Astrocyte (in vitro differentiated cells and primary cell): ENCODE measurements around the gene MYB. TPM values are rescaled to one million over a fixed set of nuclear protein-coding genes. Genes with fewer than 3 reads are reported as not detected.
"Not testable (repeated sequence)": the region's sequence is repeated elsewhere in the genome, so short reads cannot be mapped to it uniquely, and the experiment has no call there.

Source experiments
- DNase-seq: peaks from one replicate; pipeline ENCODE4 v3.0.0-alpha.2; 2010; ENCODE audit warnings: low read depth
- FAIRE-seq: peaks from 2 replicates; lab custom pipeline; 2011; peaks lifted over from hg19 to GRCh38; lab: Jason Lieb, UNC
- H2AFZ ChIP-seq: 2 replicates; pipeline ENCODE4 v1.6.0; 2012; ENCODE audit warnings: low read depth, low read length, inconsistent platforms
- H3K27ac ChIP-seq: 2 replicates; pipeline ENCODE4 v1.5.1; 2011; ENCODE audit warnings: low read depth, low read length, inconsistent platforms
- H3K27me3 ChIP-seq: 2 replicates; pipeline ENCODE4 v1.6.0; 2011; ENCODE audit warnings: low read length, inconsistent platforms; ENCODE audit not compliant: insufficient read depth
- H3K36me3 ChIP-seq: 2 replicates; pipeline ENCODE4 v1.5.1; 2011; ENCODE audit warnings: low read length, inconsistent platforms; ENCODE audit not compliant: insufficient read depth
- H3K4me1 ChIP-seq: 2 replicates; pipeline ENCODE4 v1.5.1; 2011; ENCODE audit warnings: low read length, inconsistent platforms; ENCODE audit not compliant: insufficient read depth
- H3K4me2 ChIP-seq: 2 replicates; pipeline ENCODE4 v1.6.0; 2012; ENCODE audit warnings: low read length, inconsistent platforms
- H3K4me3 ChIP-seq: 2 replicates; pipeline ENCODE4 v1.5.1; 2011; ENCODE audit warnings: low read depth, mild to moderate bottlenecking, low read length, inconsistent platforms; ENCODE audit not compliant: insufficient read depth
- H3K79me2 ChIP-seq: 2 replicates; pipeline ENCODE4 v1.6.0; 2012; ENCODE audit warnings: mild to moderate bottlenecking, low read length, inconsistent platforms; ENCODE audit not compliant: insufficient read depth
- H3K9ac ChIP-seq: 2 replicates; pipeline ENCODE4 v1.6.0; 2012; ENCODE audit warnings: mild to moderate bottlenecking, low read length, inconsistent platforms
- H3K9me3 ChIP-seq: 2 replicates; pipeline ENCODE4 v1.5.1; 2012; ENCODE audit warnings: low read depth, mild to moderate bottlenecking, low read length, inconsistent platforms; ENCODE audit not compliant: insufficient read depth
- H4K20me1 ChIP-seq: 2 replicates; pipeline ENCODE4 v1.6.0; 2012; ENCODE audit warnings: low read length, inconsistent platforms; ENCODE audit not compliant: insufficient read depth
- H3K27ac Mint-ChIP-seq: one replicate; pipeline ENCODE4 v1.8.0; 2021; ENCODE audit warnings: mild to moderate bottlenecking, mixed read lengths; ENCODE audit not compliant: unreplicated experiment
- H3K27me3 Mint-ChIP-seq: one replicate; pipeline ENCODE4 v1.8.0; 2021; ENCODE audit warnings: low read depth, mixed read lengths; ENCODE audit not compliant: unreplicated experiment
- H3K36me3 Mint-ChIP-seq: one replicate; pipeline ENCODE4 v1.8.0; 2021; ENCODE audit warnings: low read depth, mixed read lengths; ENCODE audit not compliant: unreplicated experiment
- H3K4me1 Mint-ChIP-seq: one replicate; pipeline ENCODE4 v1.8.0; 2021; ENCODE audit warnings: low read depth, mixed read lengths; ENCODE audit not compliant: unreplicated experiment
- H3K4me3 Mint-ChIP-seq: one replicate; pipeline ENCODE4 v1.8.0; 2021; ENCODE audit warnings: mild to moderate bottlenecking, moderate library complexity, mixed read lengths; ENCODE audit not compliant: unreplicated experiment
- H3K9me3 Mint-ChIP-seq: one replicate; pipeline ENCODE4 v1.8.0; 2021; ENCODE audit warnings: mild to moderate bottlenecking, mixed read lengths; ENCODE audit not compliant: unreplicated experiment
- CTCF ChIP-seq: IDR thresholded peaks from 2 replicates; pipeline ENCODE4 v1.5.1; 2011; ENCODE audit warnings: low read depth, mild to moderate bottlenecking, inconsistent platforms, low read length, moderate library complexity; ENCODE audit not compliant: insufficient read depth
- EZH2 ChIP-seq: IDR thresholded peaks from 2 replicates; pipeline ENCODE4 v1.6.1; 2012; ENCODE audit warnings: mild to moderate bottlenecking, low read length, inconsistent platforms; ENCODE audit not compliant: insufficient read depth
- total RNA-seq: library from RNA; stranded (reverse); gene quantifications from 2 replicates; pipeline ENCODE4 v1.2.1, GENCODE V29; 2021

Gene MYB
- total RNA-seq, 1 donor from 2014 or later, result not detected

- Histone ChIP-seq H3K27ac (no peak overlapping the region), H2AFZ (no peak overlapping the region), H3K9ac (no peak overlapping the region), H4K20me1 (no peaks in the 10 kb centered on the region), H3K4me2 (no peak overlapping the region), H3K36me3 (no peaks in the 10 kb centered on the region), H3K4me3 (no peak overlapping the region), H3K9me3 (no peaks in the 10 kb centered on the region), H3K4me1 (peaks cover 7% of the 10 kb centered on the region), H3K27me3 (no peaks in the 10 kb centered on the region), H3K79me2 (no peaks in the 10 kb centered on the region)
- Mint-ChIP-seq H3K36me3 (no peaks in the 10 kb centered on the region), H3K27me3 (peaks cover 2% of the 10 kb centered on the region), H3K4me3 (no peak overlapping the region), H3K9me3 (peaks cover 3% of the 10 kb centered on the region), H3K4me1 (peaks cover 5% of the 10 kb centered on the region), H3K27ac (no peak overlapping the region)
- TF ChIP-seq CTCF (no peak), EZH2 (no peak)
- DNase-seq (no peak), FAIRE-seq (no peak)
These were observed 32.2 kb upstream of the MYB start for GRCh38 chr6:135148889-135149288.

GRCh38 chr6:135149376-135149775 is 31.7 kb upstream of the MYB start:
- H3K4me3 Mint-ChIP-seq, result no peak overlapping the region
- TF ChIP-seq EZH2 (no peak), CTCF (no peak)
- FAIRE-seq (no peak), DNase-seq (no peak)
- no peak overlapping the region for H3K4me3 ChIP-seq
- peaks cover 5% of the 10 kb centered on the region for H3K4me1 Mint-ChIP-seq
- H3K79me2 ChIP-seq, result no peaks in the 10 kb centered on the region
- no peaks in the 10 kb centered on the region for H3K36me3 ChIP-seq
- no peak overlapping the region for H2AFZ ChIP-seq
- peaks cover 3% of the 10 kb centered on the region for H3K9me3 Mint-ChIP-seq
- no peak overlapping the region for H3K27ac Mint-ChIP-seq
- H3K27me3 ChIP-seq, result no peaks in the 10 kb centered on the region
- H3K4me2 ChIP-seq, result no peak overlapping the region
- no peak overlapping the region for H3K27ac ChIP-seq
- H3K9me3 ChIP-seq, result no peaks in the 10 kb centered on the region
- no peaks in the 10 kb centered on the region for H3K36me3 Mint-ChIP-seq
- peaks cover 7% of the 10 kb centered on the region for H3K4me1 ChIP-seq
- H3K9ac ChIP-seq, result no peak overlapping the region
- H3K27me3 Mint-ChIP-seq, result peaks cover 2% of the 10 kb centered on the region
- H4K20me1 ChIP-seq, result no peaks in the 10 kb centered on the region

GRCh38 chr6:135150481-135150880 is 30.6 kb upstream of the MYB start:
- not testable (repeated sequence) for H3K27me3 Mint-ChIP-seq, H3K9me3 Mint-ChIP-seq

GRCh38 chr6:135154125-135154524 is 27.0 kb upstream of the MYB start:
- H3K9me3 ChIP-seq, H2AFZ ChIP-seq, H3K4me3 ChIP-seq, H3K9me3 Mint-ChIP-seq, H4K20me1 ChIP-seq, H3K27ac ChIP-seq, H3K4me1 Mint-ChIP-seq, DNase-seq, FAIRE-seq, H3K36me3 ChIP-seq, H3K9ac ChIP-seq, H3K36me3 Mint-ChIP-seq, H3K27me3 ChIP-seq, H3K4me1 ChIP-seq, H3K27ac Mint-ChIP-seq, H3K4me3 Mint-ChIP-seq, H3K27me3 Mint-ChIP-seq, H3K79me2 ChIP-seq, H3K4me2 ChIP-seq: not testable (repeated sequence)

More at GRCh38 chr6:135150481-135150880, 30.6 kb upstream of the MYB start:
- DNase-seq, H3K9me3 ChIP-seq, H3K4me3 ChIP-seq, H3K36me3 ChIP-seq, H3K4me1 Mint-ChIP-seq, H3K9ac ChIP-seq, H3K27ac ChIP-seq, H3K79me2 ChIP-seq, H2AFZ ChIP-seq, FAIRE-seq, H3K36me3 Mint-ChIP-seq, H3K4me3 Mint-ChIP-seq, H3K27ac Mint-ChIP-seq, H3K4me1 ChIP-seq, H3K27me3 ChIP-seq, H4K20me1 ChIP-seq, H3K4me2 ChIP-seq: not testable (repeated sequence)
